PC-9 (cell line): ENCODE measurements around the gene CPA5. TPM values are rescaled to one million over a fixed set of nuclear protein-coding genes. Genes with fewer than 3 reads are reported as not detected.

Source experiments
- BruUV-seq: library from RNA; stranded (reverse); fragments of 400-500 nt; replicated peaks from 2 replicates; lab custom pipeline; 2021; lab: Mats Ljungman, UMichigan
- CTCF ChIA-PET: fragments of 300-600 bp; sonication (Branson Sonifier 250); formaldehyde crosslinking; loops from one replicate; lab custom pipeline; 2022; ENCODE audit warnings: antibody characterized with exemption; lab: Charles Lee
- POLR2A ChIA-PET: fragments of 300-600 bp; sonication (Branson Sonifier 250); formaldehyde crosslinking; loops from one replicate; lab custom pipeline; 2022; ENCODE audit warnings: antibody characterized with exemption; ENCODE audit not compliant: unreplicated experiment; lab: Charles Lee
- DNase-seq, 2 experiments: peaks; one replicate each; pipeline versions ENCODE4 v3.0.0 to v3.0.0-alpha.2; 2015 to 2022; ENCODE audit warnings: mixed read lengths in 1 of 2
- H2AFZ ChIP-seq: fragments of 200-600 bp; sonication (generic); 2 replicates; pipeline ENCODE4 v1.8.1; 2017; ENCODE audit warnings: antibody characterized with exemption
- H3F3A ChIP-seq: fragments of 200-600 bp; sonication (generic); 2 replicates; pipeline ENCODE4 v1.8.1; 2017; ENCODE audit warnings: antibody characterized with exemption, mild to moderate bottlenecking, low read depth; ENCODE audit not compliant: insufficient read depth
- H3K27ac ChIP-seq: fragments of 200-600 bp; sonication (generic); 2 replicates; pipeline ENCODE4 v1.6.1; 2016; ENCODE audit warnings: mixed run types
- H3K27me3 ChIP-seq: fragments of 200-600 bp; sonication (generic); 2 replicates; pipeline ENCODE4 v1.6.1; 2016; ENCODE audit warnings: low read depth, mixed run types; ENCODE audit not compliant: insufficient read depth
- H3K36me3 ChIP-seq: fragments of 200-600 bp; sonication (generic); 2 replicates; pipeline ENCODE4 v1.6.1; 2016; ENCODE audit warnings: low read depth, mixed run types
- H3K4me1 ChIP-seq: fragments of 200-600 bp; sonication (generic); replicated peaks from 2 replicates; pipeline ENCODE4 v1.6.1; 2016; ENCODE audit warnings: mixed run types; ENCODE audit not compliant: insufficient read depth
- H3K4me2 ChIP-seq: fragments of 200-600 bp; sonication (generic); 2 replicates; pipeline ENCODE4 v1.6.1; 2017; ENCODE audit warnings: mixed run types
- H3K4me3 ChIP-seq: fragments of 200-600 bp; sonication (generic); 2 replicates; pipeline ENCODE4 v1.6.1; 2016; ENCODE audit warnings: mixed run types
- H3K79me2 ChIP-seq: fragments of 200-600 bp; sonication (generic); 2 replicates; pipeline ENCODE4 v1.6.1; 2017; ENCODE audit warnings: low read depth, mixed run types
- H3K9me2 ChIP-seq: fragments of 200-600 bp; sonication (generic); 2 replicates; pipeline ENCODE4 v1.8.1; 2017; ENCODE audit warnings: mild to moderate bottlenecking; ENCODE audit not compliant: insufficient read depth
- H3K9me3 ChIP-seq: fragments of 200-600 bp; sonication (generic); 2 replicates; pipeline ENCODE4 v1.8.1; 2016; ENCODE audit warnings: low read depth; ENCODE audit not compliant: insufficient read depth
- H4K20me1 ChIP-seq: fragments of 200-600 bp; sonication (generic); 2 replicates; pipeline ENCODE4 v1.8.1; 2017; ENCODE audit not compliant: insufficient read depth
- CTCF ChIP-seq: fragments of 200-600 bp; sonication (generic); conservative IDR thresholded peaks from 2 replicates; pipeline ENCODE4 v1.6.1; 2017; ENCODE audit warnings: mixed run types, antibody characterized with exemption, mild to moderate bottlenecking, moderate library complexity
- EZH2 ChIP-seq: fragments of 200-600 bp; sonication (generic); IDR thresholded peaks from 2 replicates; pipeline ENCODE4 v1.8.0; 2017; ENCODE audit warnings: antibody characterized with exemption, low read depth
- intact Hi-C: fragments of 100-400 bp; cut with micrococcal nuclease; formaldehyde crosslinking; loops from one replicate; pipeline ENCODE4 v1.10.0; 2022; ENCODE audit not compliant: unreplicated experiment
- total RNA-seq: library from RNA; stranded (reverse); gene quantifications from 2 replicates; pipeline ENCODE4 v1.2.3, GENCODE V29; 2021

Gene CPA5
- total RNA-seq, 1 experiment from 2014 or later, result not detected

DNA sequence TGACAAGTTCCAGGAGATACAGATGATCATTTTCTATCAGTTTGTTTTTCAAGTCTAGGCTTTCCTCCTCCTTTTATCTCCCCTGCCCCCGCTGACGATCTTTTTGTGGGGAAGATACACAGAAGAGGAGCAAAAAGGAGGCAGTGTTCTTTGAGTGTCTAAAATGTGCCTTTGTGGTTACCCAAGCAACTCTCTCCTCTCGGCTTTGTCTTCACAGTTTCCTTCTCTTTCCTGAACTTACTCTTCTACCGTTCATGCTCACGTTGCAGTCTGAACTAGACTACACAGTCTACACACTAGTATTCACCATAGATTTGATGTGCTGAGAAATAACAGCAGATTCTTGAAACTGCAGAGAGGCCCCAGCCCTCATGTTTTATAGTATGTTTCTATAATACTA is 72.6 kb downstream of the CPA5 start:
- ChIA-PET POLR2A (interaction anchor here (0.6 kb wide), 1 partner anchor 23 kb away, joined by 34 read pairs; no protein-coding TSS in a partner anchor), CTCF (no interaction called here)
- no peak for TF ChIP-seq EZH2
- TF ChIP-seq CTCF, result no peak
- Histone ChIP-seq H3K79me2 (no peaks in the 10 kb centered on the region), H3K9me3 (no peaks in the 10 kb centered on the region), H3K4me3 (no peak overlapping the region), H4K20me1 (no peaks in the 10 kb centered on the region), H3F3A (0 out of 2 replicates have a peak, but pooled peaks cover 4% of the 10 kb centered on the region), H3K27me3 (no peaks in the 10 kb centered on the region), H2AFZ (no peak overlapping the region), H3K4me2 (no peak overlapping the region), H3K36me3 (no peaks in the 10 kb centered on the region), H3K27ac (no peak overlapping the region), H3K4me1 (peaks cover 7% of the 10 kb centered on the region), H3K9me2 (no peaks in the 10 kb centered on the region)
- no TSS peak for BruUV-seq
- intact Hi-C loops, result loop anchor here (5.0 to 10.0 kb wide), 2 partner anchors 125 to 172 kb away; partner anchors contain the start of gene CPA4
- DNase-seq, result no peak

GRCh38 chr7:130418306-130418705 is 73.7 kb downstream of the CPA5 start:
- H4K20me1 ChIP-seq, result no peaks in the 10 kb centered on the region
- no peak overlapping the region for H2AFZ ChIP-seq
- H3K27ac ChIP-seq, result peak overlapping the region; percentile 55
- H3K27me3 ChIP-seq, result no peaks in the 10 kb centered on the region
- no peaks in the 10 kb centered on the region for H3K79me2 ChIP-seq
- no peak overlapping the region for H3K4me3 ChIP-seq
- TF ChIP-seq EZH2 (no peak), CTCF (no peak)
- H3K36me3 ChIP-seq, result no peaks in the 10 kb centered on the region
- no TSS peak for BruUV-seq
- ChIA-PET CTCF (interaction anchor here (0.8 kb wide), 1 partner anchor 14 kb away, joined by 4 read pairs; no protein-coding TSS in a partner anchor), POLR2A (interaction anchor here (0.5 to 1.0 kb wide), 2 partner anchors 62 to 213 kb away, joined by 5 to 8 read pairs; partner anchors contain the start of gene TMEM209)
- no peak overlapping the region for H3K4me2 ChIP-seq
- peaks cover 5% of the 10 kb centered on the region for H3K4me1 ChIP-seq
- no peaks in the 10 kb centered on the region for H3K9me3 ChIP-seq
- intact Hi-C loops, result loop anchor here (1.0 to 10.0 kb wide), 4 partner anchors 62 to 174 kb away; partner anchors contain the start of gene CPA4
- H3K9me2 ChIP-seq, result no peaks in the 10 kb centered on the region
- H3F3A ChIP-seq, result 0 out of 2 replicates have a peak, but pooled peaks cover 4% of the 10 kb centered on the region
- DNase-seq, result peak in 1 of 2 experiments; percentile 55

Other genes starting within 250 kb of the CPA5 start
- gene TMEM209, start 139.4 kb upstream of the CPA5 start, total RNA-seq, result 20.0 and 30.8 TPM in 2 replicates
- gene SSMEM1, start 137.0 kb upstream of the CPA5 start, total RNA-seq, result not detected in 2 replicates
- gene CPA2, start 78.0 kb upstream of the CPA5 start, total RNA-seq, result not detected in 2 replicates
- gene CPA4, start 51.7 kb upstream of the CPA5 start, total RNA-seq, result 4.2 and 9.8 TPM in 2 replicates
- not detected in 2 replicates for gene CPA1, start 35.7 kb downstream of the CPA5 start, total RNA-seq
- gene CEP41, start 96.2 kb downstream of the CPA5 start, total RNA-seq, result 16.3 and 18.0 TPM in 2 replicates
- 41.7 and 76.9 TPM in 2 replicates for gene MEST, start 147.3 kb downstream of the CPA5 start, total RNA-seq